Sigmoid colon (tissue), 4 donors: Measurements from ENCODE around the gene SLC25A33.

ENCODE experiments used
- CTCF ChIP-seq, 4 experiments: fragments of 450-650 bp in 3 of 4; fragments of 200-600 bp in 1 of 4; IDR thresholded peaks; one replicate each; pipeline ENCODE4 v1.5.1; 2016 to 2019; ENCODE audit warnings: antibody characterized with exemption in 4 of 4, mild to moderate bottlenecking in 3 of 4, moderate library complexity in 2 of 4
- EP300 ChIP-seq, 4 donors: sonication (generic); formaldehyde crosslinking; IDR thresholded peaks; one replicate each; pipeline ENCODE4 v1.6.1; 2017; ENCODE audit warnings: antibody characterized with exemption in 4 of 4
- POLR2A ChIP-seq, 2 donors: fragments of 450-650 bp; IDR thresholded peaks; one replicate each; pipeline ENCODE4 v1.6.1; 2016; ENCODE audit warnings: antibody characterized with exemption in 2 of 2, mild to moderate bottlenecking in 2 of 2, moderate library complexity in 2 of 2

GRCh38 chr1:9589719-9590157 lies 50.5 kb downstream of the SLC25A33 start:
- TF ChIP-seq CTCF (IDR thresholded peaks at IDR 0.05), result no peak
- no peak for TF ChIP-seq POLR2A (IDR thresholded peaks at IDR 0.05)
- TF ChIP-seq EP300 (IDR thresholded peaks at IDR 0.05), result no peak
